HEK293T (cell line): Measurements from ENCODE around the gene GPAT3.

Experiments
- CTCF ChIA-PET: fragments of 350-600 bp; formaldehyde crosslinking; extraction: SDS; loops from one replicate; lab custom pipeline; 2021; ENCODE audit warnings: antibody characterized with exemption, inconsistent platforms; lab: Yijun Ruan, JAX
- POLR2A ChIA-PET: fragments of 350-600 bp; formaldehyde crosslinking; extraction: SDS; loops from one replicate; lab custom pipeline; 2020; ENCODE audit warnings: antibody characterized with exemption, inconsistent platforms; lab: Yijun Ruan, JAX
- DNase-seq: peaks from one replicate; pipeline ENCODE4 v3.0.0; 2012; ENCODE audit warnings: mixed read lengths; ENCODE audit errors: extremely low spot score
- ARNT ChIP-seq: fragments of 450-650 bp; IDR thresholded peaks from 2 replicates; pipeline ENCODE4 v1.6.1; 2017; ENCODE audit warnings: mild to moderate bottlenecking
- BHLHE40 ChIP-seq: fragments of 450-650 bp; IDR thresholded peaks from 2 replicates; pipeline ENCODE4 v1.6.1; 2016; ENCODE audit warnings: mild to moderate bottlenecking, moderate library complexity, borderline replicate concordance
- CTBP1 ChIP-seq: fragments of 450-650 bp; IDR thresholded peaks from 2 replicates; pipeline ENCODE4 v1.6.1; 2016; ENCODE audit warnings: borderline replicate concordance
- ELF4 ChIP-seq: fragments of 450-650 bp; IDR thresholded peaks from 2 replicates; pipeline ENCODE4 v1.6.1; 2017; ENCODE audit warnings: antibody characterized with exemption
- FOXA1 ChIP-seq: fragments of 450-650 bp; IDR thresholded peaks from 2 replicates; pipeline ENCODE4 v1.6.1; 2016; ENCODE audit warnings: mild to moderate bottlenecking
- FOXK2 ChIP-seq: fragments of 450-650 bp; IDR thresholded peaks from 2 replicates; pipeline ENCODE4 v1.6.1; 2016; ENCODE audit warnings: mild to moderate bottlenecking
- FOXM1 ChIP-seq: fragments of 450-650 bp; IDR thresholded peaks from 2 replicates; pipeline ENCODE4 v1.6.1; 2017; ENCODE audit warnings: mild to moderate bottlenecking, borderline replicate concordance
- HDGF ChIP-seq: fragments of 450-650 bp; IDR thresholded peaks from 2 replicates; pipeline ENCODE4 v1.6.1; 2017; ENCODE audit warnings: antibody characterized with exemption, borderline replicate concordance
- L3MBTL2 ChIP-seq: fragments of 450-650 bp; conservative IDR thresholded peaks from 2 replicates; pipeline ENCODE4 v1.6.1; 2016; ENCODE audit warnings: mild to moderate bottlenecking
- LEF1 ChIP-seq: fragments of 450-650 bp; IDR thresholded peaks from 2 replicates; pipeline ENCODE4 v1.6.1; 2017; ENCODE audit warnings: mild to moderate bottlenecking, borderline replicate concordance
- NFRKB ChIP-seq: fragments of 450-650 bp; IDR thresholded peaks from 2 replicates; pipeline ENCODE4 v1.6.1; 2016; ENCODE audit warnings: mild to moderate bottlenecking, moderate library complexity
- SP1 ChIP-seq: fragments of 450-650 bp; IDR thresholded peaks from 2 replicates; pipeline ENCODE4 v1.6.1; 2017
- SUZ12 ChIP-seq: fragments of 450-650 bp; IDR thresholded peaks from 2 replicates; pipeline ENCODE4 v1.6.1; 2016; ENCODE audit warnings: mild to moderate bottlenecking
- TARDBP ChIP-seq: fragments of 450-650 bp; IDR thresholded peaks from 2 replicates; pipeline ENCODE4 v1.6.1; 2016
- ZNF384 ChIP-seq: fragments of 450-650 bp; IDR thresholded peaks from 2 replicates; pipeline ENCODE4 v1.6.1; 2016
- TF ChIP-seq, protein P1 (sequence below): fragments of 450-650 bp; IDR thresholded peaks from 2 replicates; pipeline ENCODE4 v1.6.1; 2016

GPAT3 gene

DNA sequence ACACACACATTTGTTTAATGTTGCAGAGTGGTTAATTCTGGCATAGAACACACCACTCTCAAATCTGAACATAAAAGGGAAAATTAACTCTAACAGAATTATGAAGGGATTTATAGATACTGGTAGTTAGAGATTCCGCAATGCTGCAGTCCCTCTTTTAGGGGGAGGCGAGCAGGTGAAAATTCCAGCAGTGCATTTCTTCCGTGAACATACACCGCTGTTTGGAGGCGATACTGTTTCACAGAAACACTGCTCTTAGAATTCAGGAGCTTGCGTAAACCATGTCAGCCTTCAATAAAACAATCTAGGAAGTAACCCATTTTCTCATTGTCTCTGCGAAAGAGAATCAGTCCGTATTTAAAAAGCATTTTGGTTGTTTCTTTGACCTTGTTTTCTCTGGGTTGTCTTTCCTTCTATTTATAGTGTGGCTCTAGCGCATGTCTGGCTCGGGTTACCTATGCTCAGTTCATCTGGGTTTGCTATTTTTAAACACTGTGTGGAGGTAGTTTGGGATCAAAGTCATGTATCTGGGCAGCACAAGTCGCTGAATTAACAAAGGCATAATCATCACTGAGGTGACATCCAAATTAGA is 90.4 kb downstream of the GPAT3 start:
- POLR2A ChIA-PET: no interaction called here
- DNase-seq: no peak
- CTCF ChIA-PET: no interaction called here
- no peak for TF ChIP-seq CTBP1
- no peak for TF ChIP-seq NFRKB
- TF ChIP-seq ELF4: no peak
- TF ChIP-seq TARDBP: no peak
- TF ChIP-seq BHLHE40: no peak
- TF ChIP-seq FOXM1: no peak
- TF ChIP-seq, protein P1, sequence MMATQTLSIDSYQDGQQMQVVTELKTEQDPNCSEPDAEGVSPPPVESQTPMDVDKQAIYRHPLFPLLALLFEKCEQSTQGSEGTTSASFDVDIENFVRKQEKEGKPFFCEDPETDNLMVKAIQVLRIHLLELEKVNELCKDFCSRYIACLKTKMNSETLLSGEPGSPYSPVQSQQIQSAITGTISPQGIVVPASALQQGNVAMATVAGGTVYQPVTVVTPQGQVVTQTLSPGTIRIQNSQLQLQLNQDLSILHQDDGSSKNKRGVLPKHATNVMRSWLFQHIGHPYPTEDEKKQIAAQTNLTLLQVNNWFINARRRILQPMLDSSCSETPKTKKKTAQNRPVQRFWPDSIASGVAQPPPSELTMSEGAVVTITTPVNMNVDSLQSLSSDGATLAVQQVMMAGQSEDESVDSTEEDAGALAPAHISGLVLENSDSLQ: no peak
- TF ChIP-seq ZNF384: no peak

DNA sequence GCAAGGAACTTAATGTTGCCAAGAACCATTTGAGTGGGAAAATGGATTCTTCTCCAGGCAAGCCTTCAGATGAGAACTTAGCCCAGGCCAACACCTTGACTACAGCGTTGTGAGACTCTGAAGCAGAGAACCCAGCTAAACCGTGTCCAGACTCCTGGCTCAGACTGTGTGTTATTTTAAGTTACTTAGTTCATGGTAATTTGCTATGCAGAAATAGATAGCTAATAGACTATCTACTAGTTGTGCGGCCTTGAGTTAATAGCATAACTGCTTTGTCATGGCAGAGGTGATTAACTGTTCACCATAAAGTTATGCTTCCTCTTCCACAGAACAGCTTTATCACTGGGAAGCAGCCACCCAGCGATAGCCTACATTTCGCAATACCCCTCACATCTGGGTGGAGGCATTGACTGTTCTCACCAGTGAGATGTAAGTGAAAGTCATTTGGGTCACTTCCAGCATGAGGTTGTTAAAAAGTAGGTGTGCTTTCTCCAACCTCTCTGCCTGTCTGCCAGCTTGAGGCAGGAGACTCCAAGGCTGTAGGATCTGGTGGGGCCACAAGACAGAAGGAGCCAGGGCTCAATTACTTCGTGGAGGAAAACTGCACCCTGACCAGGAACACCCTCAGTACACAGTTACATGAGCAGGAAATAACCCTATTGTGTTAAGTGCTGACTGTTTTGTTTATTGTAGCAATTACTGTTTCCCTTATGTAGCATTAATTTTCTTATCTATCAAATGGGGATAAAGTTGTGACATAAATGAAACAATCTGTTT is 94.2 kb downstream of the GPAT3 start:
- TF ChIP-seq, protein P1: no peak
- TF ChIP-seq SP1 (no peak), BHLHE40 (no peak), FOXA1 (no peak), LEF1 (no peak), NFRKB (no peak), ARNT (no peak), SUZ12 (no peak), FOXK2 (no peak), HDGF (no peak), ELF4 (no peak), CTBP1 (no peak), TARDBP (no peak), FOXM1 (no peak), ZNF384 (no peak)
- no peak for DNase-seq
- CTCF ChIA-PET: no interaction called here
- POLR2A ChIA-PET: no interaction called here

GRCh38 chr4:83631066-83631465 is 95.2 kb downstream of the GPAT3 start:
- POLR2A ChIA-PET: no interaction called here
- DNase-seq: no peak
- CTCF ChIA-PET: no interaction called here
- TF ChIP-seq ARNT: no peak
- TF ChIP-seq ZNF384: no peak
- TF ChIP-seq BHLHE40: no peak
- no peak for TF ChIP-seq L3MBTL2
- TF ChIP-seq CTBP1: no peak
- no peak for TF ChIP-seq SP1
- TF ChIP-seq FOXK2: no peak
- TF ChIP-seq NFRKB: no peak
- TF ChIP-seq LEF1: no peak
- no peak for TF ChIP-seq FOXM1
- TF ChIP-seq, protein P1: no peak
- no peak for TF ChIP-seq FOXA1
- no peak for TF ChIP-seq ELF4
- TF ChIP-seq HDGF: no peak
- no peak for TF ChIP-seq TARDBP
- TF ChIP-seq SUZ12: no peak

- ChIA-PET POLR2A (no interaction called here), CTCF (no interaction called here)
- DNase-seq: no peak
- TF ChIP-seq, protein P1: no peak
- TF ChIP-seq L3MBTL2 (no peak), FOXK2 (no peak), FOXA1 (no peak), BHLHE40 (no peak), ZNF384 (no peak), ELF4 (no peak), ARNT (no peak)
These were observed 101.0 kb downstream of the GPAT3 start for GRCh38 chr4:83636930-83637329.

DNA sequence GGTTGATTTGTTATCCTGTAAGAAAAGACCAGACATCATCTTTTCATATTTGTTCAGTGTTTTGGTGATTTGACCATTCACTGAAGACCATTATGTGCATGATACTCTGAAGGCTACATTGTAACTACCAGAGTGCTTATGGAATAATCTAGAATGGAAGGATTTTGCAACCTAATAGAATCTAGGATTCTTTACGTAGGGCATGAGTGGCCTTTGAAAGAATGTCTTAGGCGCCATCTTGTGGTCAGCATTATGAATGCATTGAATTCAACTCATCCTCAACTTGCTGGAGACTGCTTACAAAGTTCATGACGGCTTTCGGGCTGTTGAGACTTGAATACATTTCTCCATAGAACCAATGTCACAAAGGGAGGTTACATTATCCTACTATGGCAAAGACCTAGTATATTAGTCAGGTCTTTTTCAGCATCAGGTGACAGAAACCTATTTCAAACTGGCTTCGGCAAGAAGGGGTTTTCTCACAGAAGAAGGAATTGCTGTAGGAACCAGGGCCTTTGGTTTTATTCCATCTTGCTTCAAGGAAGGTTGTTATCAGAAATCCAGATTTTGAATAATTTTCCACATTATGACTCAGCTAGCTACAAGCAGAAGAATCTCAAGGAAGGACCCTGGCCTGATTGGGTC is 104.1 kb downstream of the GPAT3 start:
- POLR2A ChIA-PET: no interaction called here
- CTCF ChIA-PET: interaction anchor here (0.8 to 1.2 kb wide), 2 partner anchors 111 to 278 kb away, joined by 3 read pairs; no protein-coding TSS in a partner anchor
- DNase-seq: peak; percentile 64
- no peak for TF ChIP-seq SUZ12
- TF ChIP-seq HDGF: no peak
